Measurements from ENCODE around the gene TTC32.

- TF ChIP-seq CTCF (IDR thresholded peaks at IDR 0.05) (no peak), POLR2AphosphoS5 (IDR thresholded peaks at IDR 0.05) (no peak)
Observed at GRCh38 chr2:19932928-19933327, 31.1 kb upstream of the TTC32 start.

Measured in suprapubic skin (tissue), 3 donors.